Endodermal cell (in vitro differentiated cells): ENCODE data around the gene ELAVL1. TPM values are rescaled to one million over a fixed set of nuclear protein-coding genes. Genes with fewer than 3 reads are reported as not detected.
"Not testable (repeated sequence)": the region's sequence is repeated elsewhere in the genome, so short reads cannot be mapped to it uniquely, and the experiment has no call there.

Experiments
- DNase-seq: peaks from one replicate; pipeline ENCODE4 v3.0.0-alpha.2; 2017
- H3K27ac ChIP-seq: 2 replicates; pipeline ENCODE4 v1.5.1; 2013; ENCODE audit warnings: mild to moderate bottlenecking, low read depth, low read length, moderate library complexity
- H3K27me3 ChIP-seq: 2 replicates; pipeline ENCODE4 v1.6.1; 2013; ENCODE audit warnings: mild to moderate bottlenecking, low read length, moderate library complexity; ENCODE audit not compliant: insufficient read depth, control insufficient read depth, poor library complexity, severe bottlenecking
- H3K36me3 ChIP-seq: 2 replicates; pipeline ENCODE4 v1.7.0; 2013; ENCODE audit warnings: mild to moderate bottlenecking, low read length, moderate library complexity; ENCODE audit not compliant: control insufficient read depth, insufficient read depth
- H3K4me1 ChIP-seq: one replicate; pipeline ENCODE4 v1.7.0; 2013; ENCODE audit warnings: low read length; ENCODE audit not compliant: control insufficient read depth, insufficient read depth
- H3K4me3 ChIP-seq: 2 replicates; pipeline ENCODE4 v1.5.1; 2013; ENCODE audit warnings: mild to moderate bottlenecking, low read length, moderate library complexity
- H3K9ac ChIP-seq: 2 replicates; pipeline ENCODE4 v1.6.1; 2013; ENCODE audit warnings: mild to moderate bottlenecking, low read length, moderate library complexity; ENCODE audit not compliant: poor library complexity, severe bottlenecking; ENCODE audit errors: extremely low read depth
- H3K9me3 ChIP-seq: 2 replicates; pipeline ENCODE4 v1.6.1; 2013; ENCODE audit warnings: mild to moderate bottlenecking, low read length, moderate library complexity; ENCODE audit not compliant: control insufficient read depth
- H3K27ac Mint-ChIP-seq: 2 replicates; pipeline ENCODE4 v1.8.0; 2020; ENCODE audit warnings: mixed read lengths
- H3K27me3 Mint-ChIP-seq: 2 replicates; pipeline ENCODE4 v1.8.0; 2021; ENCODE audit warnings: mild to moderate bottlenecking, mixed read lengths; ENCODE audit not compliant: insufficient read depth
- H3K36me3 Mint-ChIP-seq: 2 replicates; pipeline ENCODE4 v1.8.0; 2020; ENCODE audit warnings: low read depth, mixed read lengths
- H3K4me1 Mint-ChIP-seq: 2 replicates; pipeline ENCODE4 v1.8.0; 2020; ENCODE audit warnings: mixed read lengths
- H3K4me3 Mint-ChIP-seq: 2 replicates; pipeline ENCODE4 v1.8.0; 2020; ENCODE audit warnings: mild to moderate bottlenecking, moderate library complexity, mixed read lengths
- H3K9me3 Mint-ChIP-seq: 2 replicates; pipeline ENCODE4 v1.8.0; 2020; ENCODE audit warnings: mild to moderate bottlenecking, mixed read lengths
- WGBS, 2 experiments: methylation state at CpG; one replicate each; pipeline versions ENCODE4 v1.1.5 to v1.1.7; 2013; ENCODE audit warnings: missing lambda C conversion rate in 2 of 2, mixed read lengths in 1 of 2; ENCODE audit not compliant: insufficient coverage in 1 of 2, insufficient read length in 1 of 2; 5-methylcytosine and 5-hydroxymethylcytosine counted together
- total RNA-seq, 2 donors: library from RNA; stranded (reverse); fragmentation: NEBNext Ultra II Directional in 1 of 2; extraction: Animal tissue kit (Norgen Biotek cat#: 25700) in 1 of 2; gene quantifications; 2 replicates in 1 of 2; 3 replicates in 1 of 2; pipeline ENCODE4 v1.2.1, GENCODE V29; 2021
- TF ChIP-seq, protein P1 (sequence below): fragments of 200-600 bp; sonication (generic); conservative IDR thresholded peaks from 2 replicates; pipeline ENCODE4 v1.5.0; 2021; ENCODE audit warnings: antibody characterized with exemption, mild to moderate bottlenecking

The ELAVL1 gene
- total RNA-seq, 2 donors from 2014 or later = 123 to 149 TPM

DNA sequence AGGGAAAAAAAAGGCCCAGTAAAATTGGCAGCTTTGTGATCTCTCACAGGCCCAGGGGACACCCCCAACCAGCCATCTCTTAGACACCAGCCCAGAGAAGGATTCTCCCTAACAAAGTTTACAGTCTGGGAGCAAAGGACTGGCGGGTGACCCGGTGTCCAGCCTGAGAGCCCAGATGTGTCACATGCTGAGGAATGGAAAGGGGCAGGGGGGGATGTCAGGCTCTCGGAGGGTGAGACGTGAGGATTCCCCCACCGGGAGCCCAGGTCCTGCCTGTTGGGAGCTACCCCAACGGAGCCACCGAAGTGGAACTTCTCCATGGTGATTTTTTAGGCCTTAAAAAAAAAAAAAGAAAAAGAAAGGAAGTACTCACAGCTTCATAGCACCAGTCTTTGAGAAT is 74.7 kb downstream of the ELAVL1 start:
- H3K27ac Mint-ChIP-seq = no peak overlapping the region
- Histone ChIP-seq H3K9ac (no peak overlapping the region), H3K4me1 (no peaks in the 10 kb centered on the region), H3K27me3 (no peaks in the 10 kb centered on the region), H3K9me3 (no peaks in the 10 kb centered on the region), H3K36me3 (peaks cover 56% of the 10 kb centered on the region), H3K4me3 (no peak overlapping the region), H3K27ac (no peak overlapping the region)
- no peak for DNase-seq
- peaks cover 24% of the 10 kb centered on the region for H3K36me3 Mint-ChIP-seq
- peaks cover 4% of the 10 kb centered on the region for H3K4me1 Mint-ChIP-seq
- no peaks in the 10 kb centered on the region for H3K9me3 Mint-ChIP-seq
- TF ChIP-seq, protein P1, sequence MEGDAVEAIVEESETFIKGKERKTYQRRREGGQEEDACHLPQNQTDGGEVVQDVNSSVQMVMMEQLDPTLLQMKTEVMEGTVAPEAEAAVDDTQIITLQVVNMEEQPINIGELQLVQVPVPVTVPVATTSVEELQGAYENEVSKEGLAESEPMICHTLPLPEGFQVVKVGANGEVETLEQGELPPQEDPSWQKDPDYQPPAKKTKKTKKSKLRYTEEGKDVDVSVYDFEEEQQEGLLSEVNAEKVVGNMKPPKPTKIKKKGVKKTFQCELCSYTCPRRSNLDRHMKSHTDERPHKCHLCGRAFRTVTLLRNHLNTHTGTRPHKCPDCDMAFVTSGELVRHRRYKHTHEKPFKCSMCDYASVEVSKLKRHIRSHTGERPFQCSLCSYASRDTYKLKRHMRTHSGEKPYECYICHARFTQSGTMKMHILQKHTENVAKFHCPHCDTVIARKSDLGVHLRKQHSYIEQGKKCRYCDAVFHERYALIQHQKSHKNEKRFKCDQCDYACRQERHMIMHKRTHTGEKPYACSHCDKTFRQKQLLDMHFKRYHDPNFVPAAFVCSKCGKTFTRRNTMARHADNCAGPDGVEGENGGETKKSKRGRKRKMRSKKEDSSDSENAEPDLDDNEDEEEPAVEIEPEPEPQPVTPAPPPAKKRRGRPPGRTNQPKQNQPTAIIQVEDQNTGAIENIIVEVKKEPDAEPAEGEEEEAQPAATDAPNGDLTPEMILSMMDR = no peak
- WGBS, 2 experiments = 95 to 99% methylated on average over 6 to 7 of the region's 7 CpGs
- H3K27me3 Mint-ChIP-seq = no peaks in the 10 kb centered on the region
- H3K4me3 Mint-ChIP-seq = no peak overlapping the region

- not testable (repeated sequence) for H3K4me3 Mint-ChIP-seq, H3K27ac Mint-ChIP-seq, H3K9ac ChIP-seq, H3K4me1 Mint-ChIP-seq, H3K4me1 ChIP-seq, DNase-seq, H3K9me3 Mint-ChIP-seq, H3K9me3 ChIP-seq, H3K4me3 ChIP-seq, H3K27me3 ChIP-seq, H3K27me3 Mint-ChIP-seq, H3K27ac ChIP-seq
- WGBS, 2 experiments = 90 to 94% methylated on average over 11 of the region's 11 CpGs
- peaks cover 49% of the 10 kb centered on the region for H3K36me3 ChIP-seq
- peaks cover 18% of the 10 kb centered on the region for H3K36me3 Mint-ChIP-seq
These were observed 75.4 kb downstream of the ELAVL1 start for GRCh38 chr19:7930030-7930429.

GRCh38 chr19:7928741-7929701 is 76.4 kb downstream of the ELAVL1 start:
- Mint-ChIP-seq H3K36me3 (peaks cover 15% of the 10 kb centered on the region), H3K27ac (peak overlapping the region; percentile 78)
- DNase-seq = peak; percentile 92

More at GRCh38 chr19:7928741-7929701, 76.4 kb downstream of the ELAVL1 start:
- H3K27me3 ChIP-seq = no peaks in the 10 kb centered on the region
- WGBS, 2 experiments = 84% methylated on average over 17 to 24 of the region's 24 CpGs
- H3K9me3 ChIP-seq = no peaks in the 10 kb centered on the region
- Mint-ChIP-seq H3K27me3 (no peaks in the 10 kb centered on the region), H3K9me3 (no peaks in the 10 kb centered on the region), H3K4me1 (peaks cover 4% of the 10 kb centered on the region), H3K4me3 (no peak overlapping the region)
- TF ChIP-seq, protein P1 = peak; percentile 74
- peaks cover 44% of the 10 kb centered on the region for H3K36me3 ChIP-seq
- no peak overlapping the region for H3K4me3 ChIP-seq
- no peaks in the 10 kb centered on the region for H3K4me1 ChIP-seq
- H3K27ac ChIP-seq = peak overlapping the region; percentile 7
- no peak overlapping the region for H3K9ac ChIP-seq
